Measurements from ENCODE around the gene DUSP18.
"Not testable (repeated sequence)": the region's sequence is repeated elsewhere in the genome, so short reads cannot be mapped to it uniquely, and the experiment has no call there.

DUSP18 gene

GRCh38 chr22:30636226-30637077 lies 31.2 kb downstream of the DUSP18 start:
- DNase-seq: peak; percentile 7 to 11

GRCh38 chr22:30635273-30636225 lies 32.1 kb downstream of the DUSP18 start, which contains the start of gene SLC35E4:
SLC35E4 (plus strand) TSS chr22:30635781; CDS start chr22:30636451, 670 bp downstream.
- DNase-seq: peak; percentile 93 to 96

GRCh38 chr22:30634471-30635233 lies 33.0 kb downstream of the DUSP18 start:
- DNase-seq: peak; percentile 87 to 89

GRCh38 chr22:30631469-30631868 lies 36.2 kb downstream of the DUSP18 start:
- not testable (repeated sequence) for DNase-seq

- no peak for DNase-seq
Observed at GRCh38 chr22:30628491-30628890, 39.2 kb downstream of the DUSP18 start.

- DNase-seq: no peak
Observed at GRCh38 chr22:30627471-30627870, 40.2 kb downstream of the DUSP18 start.

- DNase-seq: no peak
Observed at GRCh38 chr22:30626413-30626812, 41.3 kb downstream of the DUSP18 start.

- not testable (repeated sequence) for DNase-seq
Observed at GRCh38 chr22:30619909-30620308, 47.8 kb downstream of the DUSP18 start.

GRCh38 chr22:30617819-30618218 lies 49.9 kb downstream of the DUSP18 start:
- no peak for DNase-seq

- peak in 1 of 2 donors; percentile 19 for DNase-seq
Observed at GRCh38 chr22:30615543-30615954, 52.1 kb downstream of the DUSP18 start.

- no peak for DNase-seq
Observed at GRCh38 chr22:30614879-30615278, 52.8 kb downstream of the DUSP18 start.

GRCh38 chr22:30614268-30614667 lies 53.4 kb downstream of the DUSP18 start:
- no peak for DNase-seq

GRCh38 chr22:30612789-30613188 lies 54.9 kb downstream of the DUSP18 start:
- DNase-seq: no peak

Data from CD4-positive, alpha-beta T cell treated with Interleukin-1 beta for 1 hour (primary cell).